Measurements from ENCODE around the gene CARS1.
A peak's percentile ranks its signal among the peaks of the same experiment; 100 is the strongest.

CARS1 gene

DNA sequence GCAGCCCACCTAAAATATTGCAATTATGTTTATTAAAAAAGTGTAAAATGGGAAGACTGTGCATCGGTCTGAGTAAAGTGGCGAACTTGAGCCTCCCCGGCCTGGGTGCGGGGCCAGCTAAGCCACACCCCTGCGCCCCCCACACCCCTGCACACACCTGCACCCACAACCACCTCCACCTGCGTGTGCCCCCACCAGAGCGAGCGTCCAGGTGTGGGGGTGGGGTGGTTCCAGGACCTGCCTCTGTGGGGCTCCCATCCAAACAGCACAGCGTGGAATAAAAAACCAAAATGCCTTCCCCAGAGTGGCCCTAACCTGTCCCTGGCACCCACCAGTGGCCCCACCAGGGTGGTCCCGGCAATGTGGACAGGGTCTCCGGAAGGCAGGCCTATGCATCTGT, 30.1 kb upstream of the CARS1 start:
- no peak for TF ChIP-seq Cebpa-rat (IDR thresholded peaks at IDR 0.05)
- H3K27ac ChIP-seq, result no peak overlapping the region
- H3K4me1 ChIP-seq, result peaks cover 5 to 25% (median 11%) of the 10 kb centered on the region in 10 experiments; a peak in 19 of 20 replicates
- no peaks in the 10 kb centered on the region for H3K27me3 ChIP-seq
- H4K20me1 ChIP-seq, result peaks cover 0 to 53% (median 0%) of the 10 kb centered on the region in 11 experiments; a peak in 7 of 22 replicates
- H3K4me2 ChIP-seq, result peak overlapping the region in 2 of 11 experiments; percentile 52 to 78; a peak in 2 of 22 replicates
- H3K9ac ChIP-seq, result peak overlapping the region in 2 of 11 experiments; percentile 17 to 43; a peak in 2 of 22 replicates
- no peak overlapping the region for H3K4me3 ChIP-seq
- H3K9me3 ChIP-seq (replicated peaks in 1 of 11), result no peaks in the 10 kb centered on the region
- H3K36me3 ChIP-seq, result peaks cover 0 to 26% (median 0%) of the 10 kb centered on the region in 11 experiments; a peak in 7 of 22 replicates

DNA sequence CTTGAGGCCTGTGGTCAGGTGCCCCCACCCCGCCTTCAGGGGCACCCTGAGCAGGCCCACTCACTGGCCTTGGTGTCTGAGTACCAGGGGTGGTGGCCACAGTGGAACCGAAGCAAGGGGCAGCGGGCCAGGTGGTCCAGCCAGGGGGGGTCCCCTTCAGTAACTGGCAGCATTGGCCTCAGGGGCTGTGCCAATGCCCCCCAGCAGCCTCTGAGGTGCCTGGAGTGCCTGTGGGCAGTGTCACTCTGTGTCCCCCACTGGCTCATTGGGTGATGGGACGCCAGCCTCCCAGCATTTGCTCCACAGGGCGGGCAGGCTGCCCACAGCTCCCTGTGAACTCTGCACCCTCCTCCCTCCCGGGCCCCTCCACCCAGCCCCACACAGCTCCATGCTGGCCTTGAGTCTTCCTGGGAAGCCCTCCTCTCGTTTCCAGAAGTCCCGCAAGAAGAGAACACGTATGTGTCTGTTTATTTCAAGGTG, 29.5 kb upstream of the CARS1 start:
- no peak overlapping the region for H3K4me2 ChIP-seq
- H3K4me3 ChIP-seq, result no peak overlapping the region
- TF ChIP-seq Cebpa-rat (IDR thresholded peaks at IDR 0.05), result no peak

DNA sequence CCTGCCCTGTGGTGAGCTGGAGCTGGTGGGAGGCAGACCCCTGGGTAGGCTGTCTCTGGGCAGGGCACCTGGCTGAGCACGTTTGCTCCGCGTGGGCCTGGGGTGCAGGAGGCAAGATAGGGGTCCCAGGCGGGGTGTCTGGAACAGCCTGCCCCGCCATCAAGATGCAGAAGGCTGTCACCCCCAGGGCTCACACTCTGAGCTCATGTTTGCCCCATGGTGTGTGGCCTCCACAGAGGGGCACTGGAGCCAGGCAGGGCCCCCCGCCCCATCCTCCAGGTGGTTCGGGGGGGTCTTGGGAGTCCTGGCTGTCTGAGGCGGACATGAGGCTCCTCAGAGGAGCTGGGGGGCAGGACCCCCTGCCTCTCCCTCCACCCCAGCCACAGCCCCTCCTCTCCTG, 28.9 kb upstream of the CARS1 start:
- no peak overlapping the region for H3K4me2 ChIP-seq
- no peaks in the 10 kb centered on the region for H3K27me3 ChIP-seq
- peaks cover 0 to 44% (median 0%) of the 10 kb centered on the region in 11 experiments; a peak in 6 of 22 replicates for H4K20me1 ChIP-seq
- H3K9ac ChIP-seq, result no peak overlapping the region
- H3K27ac ChIP-seq, result no peak overlapping the region
- no peak overlapping the region for H3K4me3 ChIP-seq
- no peak for TF ChIP-seq Cebpa-rat (IDR thresholded peaks at IDR 0.05)
- H3K4me1 ChIP-seq, result peaks cover 5 to 19% (median 11%) of the 10 kb centered on the region in 10 experiments; a peak in 19 of 20 replicates
- H3K9me3 ChIP-seq (replicated peaks in 1 of 11), result no peaks in the 10 kb centered on the region
- peaks cover 0 to 23% (median 0%) of the 10 kb centered on the region in 11 experiments; a peak in 7 of 22 replicates for H3K36me3 ChIP-seq

More for the DNA sequence above, 29.5 kb upstream of the CARS1 start:
- Histone ChIP-seq H4K20me1 (peaks cover 0 to 50% (median 0%) of the 10 kb centered on the region in 11 experiments; a peak in 7 of 22 replicates), H3K27ac (no peak overlapping the region), H3K36me3 (peaks cover 0 to 26% (median 0%) of the 10 kb centered on the region in 11 experiments; a peak in 7 of 22 replicates), H3K9ac (no peak overlapping the region), H3K9me3 (replicated peaks in 1 of 11) (no peaks in the 10 kb centered on the region), H3K4me1 (peaks cover 5 to 21% (median 11%) of the 10 kb centered on the region in 10 experiments; a peak in 19 of 20 replicates), H3K27me3 (no peaks in the 10 kb centered on the region)

DNA sequence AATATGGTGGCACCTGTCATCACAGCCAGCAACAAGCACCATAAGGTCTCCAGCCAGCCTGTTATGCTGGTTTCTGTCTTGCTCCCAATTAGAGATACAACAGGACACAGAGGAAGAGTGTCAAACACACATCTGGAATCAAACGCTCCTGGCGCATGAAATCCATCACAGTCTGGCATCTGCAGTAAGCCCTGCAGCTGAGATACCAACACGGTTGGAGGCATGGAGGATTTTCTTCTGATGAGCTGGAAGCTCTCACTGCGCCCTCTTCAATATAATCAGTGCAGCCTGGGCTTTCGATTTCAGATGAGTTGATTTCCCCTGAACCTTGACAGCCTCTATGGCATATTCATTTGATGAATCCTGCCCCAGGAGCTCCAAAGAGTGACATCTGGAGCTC, 27.8 kb upstream of the CARS1 start:
- H4K20me1 ChIP-seq, result peaks cover 0 to 34% (median 0%) of the 10 kb centered on the region in 11 experiments; a peak in 6 of 22 replicates
- H3K27ac ChIP-seq, result no peak overlapping the region
- no peaks in the 10 kb centered on the region for H3K9me3 ChIP-seq (replicated peaks in 1 of 11)
- no peak overlapping the region for H3K4me2 ChIP-seq
- H3K9ac ChIP-seq, result no peak overlapping the region
- H3K36me3 ChIP-seq, result peaks cover 0 to 13% (median 0%) of the 10 kb centered on the region in 11 experiments; a peak in 5 of 22 replicates
- no peak for TF ChIP-seq Cebpa-rat (IDR thresholded peaks at IDR 0.05)
- no peaks in the 10 kb centered on the region for H3K27me3 ChIP-seq
- H3K4me1 ChIP-seq, result peaks cover 5 to 19% (median 11%) of the 10 kb centered on the region in 10 experiments; a peak in 19 of 20 replicates
- no peak overlapping the region for H3K4me3 ChIP-seq

DNA sequence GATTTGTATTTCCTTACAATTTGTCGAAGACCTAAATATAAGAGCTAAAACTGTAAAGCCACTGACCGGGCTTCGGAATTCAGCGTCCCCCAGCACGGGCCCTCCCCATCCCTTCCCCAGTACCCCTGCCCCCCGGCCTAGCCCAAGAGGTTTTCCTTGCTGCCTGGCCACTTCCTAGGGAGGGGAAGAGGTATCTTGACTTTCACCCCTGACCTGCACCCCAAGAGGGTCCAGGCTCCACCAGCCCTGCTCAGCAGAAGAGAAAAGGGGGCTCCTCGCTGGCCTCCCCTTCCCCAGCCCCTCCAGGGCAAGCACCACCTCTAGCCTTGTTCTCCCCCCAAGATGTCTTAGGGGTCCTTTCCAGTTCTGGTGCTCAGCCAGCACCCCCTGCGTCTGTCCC, 26.1 kb upstream of the CARS1 start:
- Histone ChIP-seq H3K27me3 (no peaks in the 10 kb centered on the region), H3K36me3 (no peaks in the 10 kb centered on the region; a peak in 1 of 22 replicates), H3K9me3 (replicated peaks in 1 of 11) (no peaks in the 10 kb centered on the region), H3K4me2 (no peak overlapping the region), H3K4me3 (no peak overlapping the region), H3K27ac (no peak overlapping the region), H4K20me1 (peaks cover 0 to 16% (median 0%) of the 10 kb centered on the region in 11 experiments; a peak in 5 of 22 replicates), H3K4me1 (peaks cover 5 to 11% (median 7%) of the 10 kb centered on the region in 10 experiments; a peak in 19 of 20 replicates), H3K9ac (no peak overlapping the region)
- no peak for TF ChIP-seq Cebpa-rat (IDR thresholded peaks at IDR 0.05)

DNA sequence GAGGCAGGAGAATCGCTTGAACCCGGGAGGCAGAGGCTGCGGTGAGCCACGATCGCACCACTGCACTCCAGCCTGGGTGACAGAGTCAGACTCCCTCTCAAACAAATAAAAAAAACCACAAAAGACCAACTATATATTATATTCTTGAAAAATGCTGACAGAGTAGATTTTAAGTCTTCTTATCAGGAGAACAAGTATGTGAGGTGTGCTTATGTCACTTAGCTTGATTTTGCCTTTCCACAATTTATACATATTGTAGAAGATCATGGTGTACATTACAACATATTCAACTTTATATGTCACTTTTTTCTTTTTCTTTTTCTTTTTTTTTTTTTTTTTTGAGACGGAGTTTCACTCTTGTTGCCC, 24.1 kb upstream of the CARS1 start:
- H3K4me3 ChIP-seq, result no peak overlapping the region

DNA sequence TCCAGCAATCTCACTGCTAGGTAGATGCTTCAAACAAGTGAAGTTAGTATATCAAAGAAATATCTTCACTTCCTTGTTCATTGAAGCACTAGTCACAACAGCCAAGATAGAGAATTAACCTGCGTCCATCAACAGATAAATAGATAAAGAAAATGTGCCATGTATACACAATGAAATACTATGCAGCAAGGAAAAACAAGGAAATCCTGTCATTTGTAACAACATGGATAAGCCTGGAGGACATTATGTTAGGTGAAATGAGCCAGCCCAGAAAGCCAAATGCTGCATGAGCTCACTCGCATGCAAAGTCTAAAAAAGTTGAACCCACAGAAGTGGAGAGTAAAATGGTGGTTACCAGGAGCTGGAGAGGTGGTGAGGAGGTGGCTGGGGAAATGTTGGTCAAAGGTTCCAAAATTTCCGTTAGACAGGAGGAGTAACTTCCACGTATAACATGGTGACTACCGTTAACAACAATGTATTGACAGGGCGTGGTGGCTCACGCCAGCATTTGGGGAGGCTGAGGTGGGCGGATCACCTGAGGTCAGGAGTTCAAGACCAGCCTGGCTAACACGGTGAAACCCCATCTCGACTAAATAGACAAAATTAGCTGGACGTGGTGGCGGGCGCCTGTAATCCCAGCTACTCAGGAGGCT, 23.6 kb upstream of the CARS1 start:
- Histone ChIP-seq H3K4me2 (no peak overlapping the region), H3K9ac (no peak overlapping the region), H3K9me3 (replicated peaks in 1 of 11) (no peaks in the 10 kb centered on the region), H3K36me3 (no peaks in the 10 kb centered on the region), H3K27me3 (no peaks in the 10 kb centered on the region), H4K20me1 (no peaks in the 10 kb centered on the region), H3K27ac (no peak overlapping the region), H3K4me3 (no peak overlapping the region), H3K4me1 (no peaks in the 10 kb centered on the region)
- TF ChIP-seq Cebpa-rat (IDR thresholded peaks at IDR 0.05), result no peak

More for the DNA sequence above, 24.1 kb upstream of the CARS1 start:
- H3K27me3 ChIP-seq, result no peaks in the 10 kb centered on the region
- no peaks in the 10 kb centered on the region for H3K36me3 ChIP-seq
- no peak overlapping the region for H3K27ac ChIP-seq
- H3K4me1 ChIP-seq, result no peaks in the 10 kb centered on the region
- 0 out of 22 replicates have a peak, but pooled peaks cover 0 to 5% (median 0%) of the 10 kb centered on the region in 11 experiments for H4K20me1 ChIP-seq
- TF ChIP-seq Cebpa-rat (IDR thresholded peaks at IDR 0.05), result no peak
- no peak overlapping the region for H3K4me2 ChIP-seq
- H3K9ac ChIP-seq, result no peak overlapping the region
- H3K9me3 ChIP-seq (replicated peaks in 1 of 11), result no peaks in the 10 kb centered on the region

DNA sequence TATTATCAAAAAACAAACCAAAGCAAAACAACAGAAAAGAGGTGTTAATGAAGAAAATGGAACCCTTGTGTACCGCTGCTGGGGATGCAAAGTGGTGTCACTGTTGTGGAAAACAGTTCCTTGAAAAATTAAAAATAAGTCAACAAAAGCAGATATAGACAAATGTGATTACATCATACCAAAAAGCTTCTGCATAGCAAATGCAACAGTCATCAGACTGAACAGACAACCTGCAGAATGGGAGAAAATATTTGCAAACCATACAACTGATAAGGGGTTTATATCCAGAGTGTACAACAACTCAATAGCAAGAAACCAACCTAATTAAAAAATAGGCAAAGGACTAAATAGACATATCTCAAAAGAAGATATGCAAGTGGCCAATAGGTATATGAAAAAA, 22.9 kb upstream of the CARS1 start:
- Histone ChIP-seq H3K27me3 (no peaks in the 10 kb centered on the region), H3K4me1 (no peaks in the 10 kb centered on the region), H3K9ac (no peak overlapping the region), H3K36me3 (no peaks in the 10 kb centered on the region), H3K27ac (no peak overlapping the region), H3K4me3 (no peak overlapping the region), H3K9me3 (replicated peaks in 1 of 11) (no peaks in the 10 kb centered on the region), H3K4me2 (no peak overlapping the region), H4K20me1 (no peaks in the 10 kb centered on the region)
- TF ChIP-seq Cebpa-rat (IDR thresholded peaks at IDR 0.05), result no peak

DNA sequence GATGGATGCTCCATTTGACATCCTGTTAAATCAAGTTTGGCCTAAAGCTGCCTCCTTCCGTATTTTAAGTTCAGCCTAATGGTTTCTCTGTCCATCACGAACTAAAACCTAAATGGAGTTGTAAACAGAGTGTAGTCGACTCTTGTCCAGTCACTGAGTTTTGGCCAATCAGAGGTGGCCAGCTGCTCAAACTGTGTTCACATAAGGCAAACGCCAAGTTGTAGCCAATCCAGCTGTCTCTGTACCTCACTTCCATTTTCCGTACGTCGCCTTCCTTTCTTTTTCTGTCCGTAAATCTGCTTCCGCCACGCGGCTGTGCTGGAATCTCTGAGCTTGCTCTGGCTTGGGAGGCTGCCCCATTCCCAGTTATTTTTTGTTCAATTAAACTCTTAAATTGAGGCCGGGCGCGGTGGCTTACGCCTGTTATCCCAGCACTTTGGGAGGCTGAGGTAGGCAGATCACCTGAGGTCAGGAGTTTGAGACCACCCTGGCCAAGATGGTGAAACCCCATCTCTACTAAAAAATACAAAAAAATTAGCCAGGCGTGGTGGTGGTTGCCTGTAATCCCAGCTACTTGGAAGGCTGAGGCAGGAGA, 20.7 kb upstream of the CARS1 start:
- Histone ChIP-seq H3K9ac (no peak overlapping the region), H4K20me1 (no peaks in the 10 kb centered on the region), H3K4me1 (peaks cover 0 to 5% (median 4%) of the 10 kb centered on the region in 10 experiments; a peak in 13 of 20 replicates), H3K4me3 (no peak overlapping the region), H3K36me3 (no peaks in the 10 kb centered on the region), H3K4me2 (no peak overlapping the region), H3K9me3 (replicated peaks in 1 of 11) (no peaks in the 10 kb centered on the region), H3K27ac (no peak overlapping the region), H3K27me3 (no peaks in the 10 kb centered on the region)
- no peak for TF ChIP-seq Cebpa-rat (IDR thresholded peaks at IDR 0.05)

Data from BLaER1 treated with 17β-estradiol and CSF1 and Interleukin-3, amounts not matched to agents 10 nM and 100 nM (cell line).